HG02938 (cell line): ENCODE results near the gene LRP8.

Source experiments
- ATAC-seq: cut with Tn5 transposase; IDR thresholded peaks from one replicate; pipeline ENCODE4 v1.9.1; 2021; ENCODE audit warnings: mild to moderate bottlenecking, moderate library complexity; ENCODE audit not compliant: unreplicated experiment

Gene LRP8

GRCh38 chr1:53361541-53361961 is 33.7 kb upstream of the LRP8 start:
- no peak for ATAC-seq

- ATAC-seq = no peak
Measured at GRCh38 chr1:53359934-53360276, 32.0 kb upstream of the LRP8 start.

GRCh38 chr1:53359225-53359933 is 31.5 kb upstream of the LRP8 start:
- no peak for ATAC-seq

GRCh38 chr1:53356637-53357036 is 28.8 kb upstream of the LRP8 start:
- ATAC-seq = no peak

- ATAC-seq = no peak
Measured at GRCh38 chr1:53354119-53354518, 26.2 kb upstream of the LRP8 start.

GRCh38 chr1:53352561-53352960 is 24.7 kb upstream of the LRP8 start:
- ATAC-seq = no peak

GRCh38 chr1:53350853-53351767 is 23.2 kb upstream of the LRP8 start:
- no peak for ATAC-seq

- ATAC-seq = no peak
Measured at GRCh38 chr1:53349968-53350852, 22.3 kb upstream of the LRP8 start.

GRCh38 chr1:53349369-53349835 is 21.5 kb upstream of the LRP8 start:
- no peak for ATAC-seq

GRCh38 chr1:53348486-53349368 is 20.9 kb upstream of the LRP8 start:
- ATAC-seq = no peak

GRCh38 chr1:53346814-53347176 is 18.9 kb upstream of the LRP8 start:
- ATAC-seq = no peak

GRCh38 chr1:53345996-53346813 is 18.3 kb upstream of the LRP8 start:
- no peak for ATAC-seq

GRCh38 chr1:53344921-53345838 is 17.3 kb upstream of the LRP8 start:
- peak; percentile 91 for ATAC-seq

- ATAC-seq = no peak
Measured at GRCh38 chr1:53343831-53344668, 16.2 kb upstream of the LRP8 start.

GRCh38 chr1:53342735-53343470 is 15.0 kb upstream of the LRP8 start:
- ATAC-seq = no peak

- no peak for ATAC-seq
Measured at GRCh38 chr1:53341961-53342707, 14.3 kb upstream of the LRP8 start.
